ENCODE measurements around the gene PIK3CD. TPM values are rescaled to one million over a fixed set of nuclear protein-coding genes. Genes with fewer than 3 reads are reported as not detected.

The PIK3CD gene
- polyA plus RNA-seq, 1 experiment = 9.0 TPM

GRCh38 chr1:9715536-9716226 is 64.2 kb downstream of the PIK3CD start:
- Histone ChIP-seq H3K9me3 (ENCODE audit: control insufficient read depth, insufficient read depth, low read length) (no peaks in the 10 kb centered on the region; the same call in 1 of the 2 replicates), H3K4me3 (ENCODE audit: low read depth, low read length) (no peak overlapping the region), H3K27ac (ENCODE audit: low read depth, low read length) (no peak overlapping the region), H3K27me3 (ENCODE audit: control insufficient read depth, insufficient read depth, low read length) (no peaks in the 10 kb centered on the region)
- ChIA-PET CTCF (no interaction called here), POLR2A (no interaction called here)
- no peak for TF ChIP-seq CTCF (IDR thresholded peaks at IDR 0.05; ENCODE audit: low read depth, low read length)
- no peak for DNase-seq (ENCODE audit: low read depth, low spot score)

GRCh38 chr1:9716404-9717192 is 65.1 kb downstream of the PIK3CD start:
- DNase-seq (ENCODE audit: low read depth, low spot score) = no peak
- POLR2A ChIA-PET = no interaction called here

GRCh38 chr1:9717193-9718005 is 65.9 kb downstream of the PIK3CD start:
- POLR2A ChIA-PET = no interaction called here
- Histone ChIP-seq H3K4me3 (ENCODE audit: low read depth, low read length) (no peak overlapping the region), H3K27me3 (ENCODE audit: control insufficient read depth, insufficient read depth, low read length) (no peaks in the 10 kb centered on the region), H3K9me3 (ENCODE audit: control insufficient read depth, insufficient read depth, low read length) (peaks cover 7% of the 10 kb centered on the region), H3K27ac (ENCODE audit: low read depth, low read length) (no peak overlapping the region)
- TF ChIP-seq CTCF (IDR thresholded peaks at IDR 0.05; ENCODE audit: low read depth, low read length) = no peak
- CTCF ChIA-PET = interaction anchor here (0.5 kb wide), 1 partner anchor 15 kb away, joined by 4 read pairs; no protein-coding TSS in a partner anchor
- no peak for DNase-seq (ENCODE audit: low read depth, low spot score)

More at GRCh38 chr1:9716404-9717192, 65.1 kb downstream of the PIK3CD start:
- no peak for TF ChIP-seq CTCF (IDR thresholded peaks at IDR 0.05; ENCODE audit: low read depth, low read length)
- no peaks in the 10 kb centered on the region for H3K27me3 ChIP-seq (ENCODE audit: control insufficient read depth, insufficient read depth, low read length)
- H3K9me3 ChIP-seq (ENCODE audit: control insufficient read depth, insufficient read depth, low read length) = no peaks in the 10 kb centered on the region; the same call in 1 of the 2 replicates
- H3K4me3 ChIP-seq (ENCODE audit: low read depth, low read length) = no peak overlapping the region
- CTCF ChIA-PET = interaction anchor here (0.6 kb wide), 1 partner anchor 110 kb away, joined by 5 read pairs; no protein-coding TSS in a partner anchor
- no peak overlapping the region for H3K27ac ChIP-seq (ENCODE audit: low read depth, low read length)

GRCh38 chr1:9718006-9718680 is 66.6 kb downstream of the PIK3CD start:
- CTCF ChIA-PET = interaction anchor here (0.5 to 1.6 kb wide), 2 partner anchors 16 to 91 kb away, joined by 4 to 8 read pairs; no protein-coding TSS in a partner anchor

More at GRCh38 chr1:9718006-9718680, 66.6 kb downstream of the PIK3CD start:
- no peak overlapping the region for H3K27ac ChIP-seq (ENCODE audit: low read depth, low read length)
- H3K9me3 ChIP-seq (ENCODE audit: control insufficient read depth, insufficient read depth, low read length) = peaks cover 15% of the 10 kb centered on the region
- H3K27me3 ChIP-seq (ENCODE audit: control insufficient read depth, insufficient read depth, low read length) = no peaks in the 10 kb centered on the region
- POLR2A ChIA-PET = no interaction called here
- no peak for TF ChIP-seq CTCF (IDR thresholded peaks at IDR 0.05; ENCODE audit: low read depth, low read length)
- H3K4me3 ChIP-seq (ENCODE audit: low read depth, low read length) = no peak overlapping the region
- no peak for DNase-seq (ENCODE audit: low read depth, low spot score)
